SU-DHL-6 (cell line): Measurements from ENCODE around the gene MS4A18.

Experiments
- H2AFZ ChIP-seq: fragments of 200-600 bp; sonication (generic); 2 replicates; pipeline ENCODE4 v1.6.1; 2014; ENCODE audit warnings: low read depth, mild to moderate bottlenecking, moderate library complexity, mixed read lengths, antibody characterized with exemption, low read length; ENCODE audit not compliant: severe bottlenecking
- H3F3A ChIP-seq: fragments of 200-600 bp; shearing (Covaris generic); 2 replicates; pipeline ENCODE4 v1.6.0; 2016; ENCODE audit warnings: antibody characterized with exemption, mild to moderate bottlenecking; ENCODE audit not compliant: insufficient read depth
- H3K27ac ChIP-seq: fragments of 200-600 bp; sonication (generic); 2 replicates; pipeline ENCODE4 v1.5.1; 2016; ENCODE audit warnings: low read depth, mild to moderate bottlenecking, low read length, moderate library complexity, mixed read lengths
- H3K27me3 ChIP-seq: fragments of 200-600 bp; sonication (generic), shearing (Covaris generic); 2 replicates; pipeline ENCODE4 v1.6.0; 2014; ENCODE audit warnings: mild to moderate bottlenecking, low read length
- H3K36me3 ChIP-seq: fragments of 200-600 bp; sonication (generic); 2 replicates; pipeline ENCODE4 v1.6.1; 2014; ENCODE audit warnings: mild to moderate bottlenecking, low read length, mixed read lengths
- H3K4me2 ChIP-seq: fragments of 300-600, 200-600 bp; shearing (Covaris generic), sonication (generic); 2 replicates; pipeline ENCODE4 v1.6.0; 2014; ENCODE audit warnings: low read length, low read depth, mild to moderate bottlenecking; ENCODE audit not compliant: poor library complexity, severe bottlenecking
- H3K4me3 ChIP-seq: fragments of 200-600 bp; sonication (generic); 2 replicates; pipeline ENCODE4 v1.5.1; 2014; ENCODE audit warnings: antibody characterized with exemption, low read length, mild to moderate bottlenecking, mixed read lengths; ENCODE audit not compliant: insufficient read depth, poor library complexity, severe bottlenecking
- H3K79me2 ChIP-seq: fragments of 200-600 bp; sonication (generic); 2 replicates; pipeline ENCODE4 v1.6.1; 2014; ENCODE audit warnings: mild to moderate bottlenecking, low read length, moderate library complexity; ENCODE audit not compliant: insufficient read depth
- H3K9ac ChIP-seq: fragments of 200-600 bp; sonication (generic); 2 replicates; pipeline ENCODE4 v1.7.0; 2014; ENCODE audit warnings: mild to moderate bottlenecking, low read length
- H3K9me2 ChIP-seq: fragments of 200-600 bp; sonication (generic); replicated peaks from 2 replicates; pipeline ENCODE4 v1.6.1; 2014; ENCODE audit warnings: low read length; ENCODE audit not compliant: insufficient read depth
- H3K9me3 ChIP-seq: fragments of 200-600 bp; sonication (generic); 2 replicates; pipeline ENCODE4 v1.6.1; 2014; ENCODE audit warnings: low read length, mixed read lengths; ENCODE audit not compliant: insufficient read depth
- H4K20me1 ChIP-seq: fragments of 200-600 bp; sonication (generic); 2 replicates; pipeline ENCODE4 v1.6.1; 2014; ENCODE audit warnings: low read depth, mild to moderate bottlenecking, antibody characterized with exemption, low read length, moderate library complexity, mixed read lengths
- CTCF ChIP-seq: fragments of 200-600 bp; sonication (generic); IDR thresholded peaks from one replicate; pipeline ENCODE4 v1.5.1; 2017; ENCODE audit warnings: antibody characterized with exemption, mild to moderate bottlenecking, low read length, moderate library complexity; ENCODE audit not compliant: insufficient read depth, poor library complexity, severe bottlenecking
- EZH2phosphoT487 ChIP-seq: fragments of 200-600 bp; sonication (generic), shearing (Covaris generic); conservative IDR thresholded peaks from 2 replicates; pipeline ENCODE4 v1.6.1; 2018; ENCODE audit warnings: mild to moderate bottlenecking, antibody characterized with exemption, low read length, moderate library complexity, mixed read lengths

The MS4A18 gene

GRCh38 chr11:60718524-60719316 lies 5.8 kb upstream of the MS4A18 start:
- H3K9me3 ChIP-seq = 0 out of 2 replicates have a peak, but pooled peaks cover 3% of the 10 kb centered on the region
- no peak overlapping the region for H3K27ac ChIP-seq
- H3F3A ChIP-seq = no peaks in the 10 kb centered on the region
- no peak overlapping the region for H3K9ac ChIP-seq
- H3K9me2 ChIP-seq = no peaks in the 10 kb centered on the region
- H2AFZ ChIP-seq = no peak overlapping the region
- H3K27me3 ChIP-seq = no peaks in the 10 kb centered on the region
- TF ChIP-seq CTCF (no peak), EZH2phosphoT487 (no peak)
- H3K79me2 ChIP-seq = no peaks in the 10 kb centered on the region
- no peak overlapping the region for H3K4me2 ChIP-seq
- no peaks in the 10 kb centered on the region for H3K36me3 ChIP-seq
- H3K4me3 ChIP-seq = no peak overlapping the region
- no peaks in the 10 kb centered on the region for H4K20me1 ChIP-seq

GRCh38 chr11:60719391-60719790 lies 5.1 kb upstream of the MS4A18 start:
- Histone ChIP-seq H2AFZ (no peak overlapping the region), H3K9ac (no peak overlapping the region), H3K79me2 (no peaks in the 10 kb centered on the region), H3K9me3 (0 out of 2 replicates have a peak, but pooled peaks cover 3% of the 10 kb centered on the region), H3K4me3 (no peak overlapping the region), H3K9me2 (no peaks in the 10 kb centered on the region), H3K36me3 (no peaks in the 10 kb centered on the region), H3F3A (no peaks in the 10 kb centered on the region), H3K4me2 (no peak overlapping the region), H4K20me1 (no peaks in the 10 kb centered on the region), H3K27me3 (no peaks in the 10 kb centered on the region), H3K27ac (no peak overlapping the region)
- TF ChIP-seq EZH2phosphoT487 = no peak
- TF ChIP-seq CTCF = no peak

GRCh38 chr11:60720460-60720859 lies 4.1 kb upstream of the MS4A18 start:
- Histone ChIP-seq H3K9me3 (0 out of 2 replicates have a peak, but pooled peaks cover 3% of the 10 kb centered on the region), H2AFZ (no peak overlapping the region), H3K9me2 (no peaks in the 10 kb centered on the region), H4K20me1 (no peaks in the 10 kb centered on the region), H3K4me3 (no peak overlapping the region), H3K9ac (no peak overlapping the region), H3K4me2 (no peak overlapping the region), H3K27ac (no peak overlapping the region), H3K79me2 (no peaks in the 10 kb centered on the region), H3K27me3 (no peaks in the 10 kb centered on the region), H3F3A (no peaks in the 10 kb centered on the region), H3K36me3 (no peaks in the 10 kb centered on the region)
- no peak for TF ChIP-seq EZH2phosphoT487
- TF ChIP-seq CTCF = no peak
